Stimulated activated CD4-positive, alpha-beta T cell treated with anti-CD3 and anti-CD28 coated beads, TNF-alpha, amount 100 ng/mL, for 1 hour (primary cell): ENCODE results near the gene ATP5F1D.
"Not testable (repeated sequence)": the region's sequence is repeated elsewhere in the genome, so short reads cannot be mapped to it uniquely, and the experiment has no call there.

Experiments
- DNase-seq, 3 donors: peaks; one replicate each; pipeline ENCODE4 v3.0.0-alpha.2; 2020; ENCODE audit warnings: low read depth in 3 of 3, low spot score in 1 of 3

The ATP5F1D gene

DNA sequence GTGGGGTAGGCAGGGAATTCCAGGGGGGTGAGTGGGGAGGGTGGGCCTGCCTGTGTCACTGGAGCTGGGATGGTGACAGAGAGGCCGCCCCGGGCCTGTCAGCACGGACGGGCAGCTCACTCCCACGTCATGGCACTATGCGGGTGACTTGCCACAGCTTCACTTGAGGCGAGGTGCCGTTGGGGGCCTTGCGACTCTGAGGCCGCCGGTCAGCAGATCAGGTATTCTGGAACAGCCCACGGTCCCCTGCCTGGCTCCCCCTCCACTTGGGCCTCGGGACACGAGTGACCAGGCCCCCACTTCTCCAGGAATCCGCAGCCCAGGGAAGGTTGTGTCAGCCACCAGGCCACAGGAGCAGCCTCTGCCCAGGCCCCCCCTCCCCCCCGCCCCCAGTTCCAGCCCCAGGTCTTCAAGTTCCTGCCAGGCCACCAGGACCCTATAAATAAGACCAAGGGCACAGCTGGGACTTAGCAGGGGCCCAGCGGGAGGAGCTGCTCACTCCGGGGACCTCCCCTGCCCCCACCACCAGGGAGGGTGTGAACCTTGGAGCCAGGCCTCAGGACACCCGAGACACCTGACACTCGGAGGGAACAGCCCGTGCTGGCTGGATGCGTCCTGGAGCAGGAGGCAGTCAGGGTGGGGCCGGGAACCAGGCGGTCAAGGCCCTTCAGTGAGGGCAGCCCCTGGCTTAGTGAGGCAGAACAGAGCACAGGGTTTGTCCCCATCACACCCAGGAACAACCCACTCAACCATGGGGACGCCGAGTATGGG is 4.1 kb downstream of the ATP5F1D start:
- DNase-seq = no peak

DNA sequence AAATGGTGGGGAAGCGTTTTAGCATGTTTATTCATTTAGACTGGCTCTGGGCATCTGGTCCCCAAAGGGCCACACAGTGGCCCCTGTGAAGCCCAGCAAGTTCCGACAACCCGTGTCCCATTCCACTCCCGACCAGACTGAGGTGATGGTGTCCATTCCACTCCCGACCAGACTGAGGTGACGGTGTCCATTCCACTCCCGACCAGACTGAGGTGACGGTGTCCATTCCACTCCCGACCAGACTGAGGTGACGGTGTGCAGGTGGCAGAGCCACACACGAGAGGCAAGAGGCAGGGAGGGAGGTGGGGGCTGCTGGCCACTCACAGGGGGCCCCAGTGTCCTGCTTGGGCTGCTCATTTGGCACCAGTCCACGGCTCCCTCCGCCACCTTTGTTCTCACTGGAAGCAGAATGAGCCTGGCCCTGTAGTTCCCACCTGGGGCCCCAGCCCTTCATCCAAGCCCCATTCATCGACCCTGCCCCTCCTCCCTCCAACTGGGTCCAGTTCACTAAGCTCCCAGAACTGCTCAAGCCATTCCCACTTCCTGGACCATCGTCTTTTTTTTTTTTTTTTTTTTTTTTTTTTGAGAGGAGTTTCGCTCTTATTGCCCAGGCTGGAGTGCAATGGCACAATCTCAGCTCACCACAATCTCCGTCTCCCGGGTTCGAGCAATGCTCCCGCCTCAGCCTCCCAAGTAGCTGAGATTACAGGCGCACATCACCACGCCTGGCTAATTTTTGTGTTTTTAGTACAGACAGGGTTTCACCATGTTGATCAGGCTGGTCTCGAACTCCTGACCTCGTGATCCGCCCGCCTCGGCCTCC is 4.9 kb downstream of the ATP5F1D start:
- not testable (repeated sequence) for DNase-seq

DNA sequence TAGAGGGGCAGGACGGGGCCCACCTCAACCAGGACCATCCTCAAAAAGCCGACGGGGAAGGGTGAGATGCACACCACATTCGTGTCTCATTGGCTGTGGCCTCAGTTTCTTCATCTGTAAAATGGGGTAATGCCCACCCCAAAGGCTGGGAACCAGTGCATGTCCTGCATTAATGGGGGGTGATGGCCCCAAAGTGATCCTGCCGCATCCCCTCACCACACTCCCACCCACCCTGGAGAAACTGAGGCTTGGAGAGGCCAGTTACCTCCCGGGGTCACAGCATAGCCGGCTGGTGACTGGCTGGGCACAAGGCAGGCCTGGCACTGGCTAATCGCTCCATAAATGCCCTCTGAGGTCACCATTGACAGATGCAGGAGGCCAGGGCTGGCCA is 6.2 kb downstream of the ATP5F1D start:
- DNase-seq = no peak

DNA sequence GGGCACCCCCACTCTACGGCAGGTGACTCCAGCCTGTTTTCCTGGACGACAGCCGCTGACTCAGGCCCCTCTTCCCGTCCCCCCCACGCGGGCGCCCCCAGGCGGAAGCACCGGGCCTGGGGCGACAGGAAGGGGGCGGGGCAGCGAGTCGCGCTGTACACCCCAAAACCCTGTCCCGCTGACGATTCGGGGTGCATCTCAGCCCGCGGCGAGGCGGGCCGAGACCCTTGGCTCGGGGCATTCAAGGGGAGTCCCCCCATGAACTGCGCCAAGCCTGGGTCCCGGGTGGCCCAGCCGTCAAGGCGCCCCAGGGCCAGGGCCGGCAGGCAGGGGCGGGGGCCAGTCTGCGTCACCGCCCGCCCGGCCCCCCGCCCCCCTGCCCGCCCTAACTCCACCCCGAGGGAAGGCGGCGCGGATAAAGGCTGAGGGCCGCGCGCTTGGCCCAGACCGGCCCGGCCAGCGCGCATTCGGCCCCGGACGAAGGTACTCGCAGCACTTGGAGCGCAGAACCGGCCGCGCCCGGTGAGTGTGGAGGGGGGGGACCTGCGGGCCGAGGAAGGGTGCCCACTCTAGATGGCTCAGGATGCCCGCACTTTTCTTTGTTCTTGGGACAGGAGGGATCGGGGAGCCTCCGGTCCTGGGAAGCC is 6.7 kb downstream of the ATP5F1D start, which contains the start of gene MIDN:
Gene MIDN (plus strand): TSS at position 445 of the 647 bp plus-strand sequence. CDS start 1,714 bp downstream, outside the sequence.
- no peak for DNase-seq

DNA sequence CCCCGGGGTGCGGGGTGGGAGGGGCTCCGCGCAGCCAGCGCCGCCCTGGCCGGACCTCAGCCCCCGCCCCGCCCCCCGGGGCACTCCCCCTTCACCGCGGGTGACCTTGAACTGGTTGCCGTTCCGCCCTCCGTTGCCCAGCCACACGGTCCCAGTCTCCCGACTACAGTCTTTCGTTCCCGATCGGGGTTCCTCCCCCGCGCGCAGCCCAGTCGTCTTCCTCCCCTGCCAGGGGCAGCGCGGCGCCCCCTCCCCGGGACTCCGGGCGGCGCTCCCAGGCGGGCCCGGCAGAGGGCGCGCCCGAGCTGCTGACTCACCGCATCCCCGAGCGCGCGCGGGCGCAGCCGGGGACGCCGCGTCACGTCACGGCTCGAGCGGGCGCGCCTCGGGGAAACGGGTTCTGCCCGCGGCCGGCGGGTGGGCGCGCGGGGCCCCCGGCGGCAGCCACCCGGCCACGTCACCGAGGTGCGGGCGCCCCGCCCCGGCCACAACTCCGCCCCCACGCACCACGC is 7.3 kb downstream of the ATP5F1D start:
- peak; percentile 54 to 75 (median 72) for DNase-seq

DNA sequence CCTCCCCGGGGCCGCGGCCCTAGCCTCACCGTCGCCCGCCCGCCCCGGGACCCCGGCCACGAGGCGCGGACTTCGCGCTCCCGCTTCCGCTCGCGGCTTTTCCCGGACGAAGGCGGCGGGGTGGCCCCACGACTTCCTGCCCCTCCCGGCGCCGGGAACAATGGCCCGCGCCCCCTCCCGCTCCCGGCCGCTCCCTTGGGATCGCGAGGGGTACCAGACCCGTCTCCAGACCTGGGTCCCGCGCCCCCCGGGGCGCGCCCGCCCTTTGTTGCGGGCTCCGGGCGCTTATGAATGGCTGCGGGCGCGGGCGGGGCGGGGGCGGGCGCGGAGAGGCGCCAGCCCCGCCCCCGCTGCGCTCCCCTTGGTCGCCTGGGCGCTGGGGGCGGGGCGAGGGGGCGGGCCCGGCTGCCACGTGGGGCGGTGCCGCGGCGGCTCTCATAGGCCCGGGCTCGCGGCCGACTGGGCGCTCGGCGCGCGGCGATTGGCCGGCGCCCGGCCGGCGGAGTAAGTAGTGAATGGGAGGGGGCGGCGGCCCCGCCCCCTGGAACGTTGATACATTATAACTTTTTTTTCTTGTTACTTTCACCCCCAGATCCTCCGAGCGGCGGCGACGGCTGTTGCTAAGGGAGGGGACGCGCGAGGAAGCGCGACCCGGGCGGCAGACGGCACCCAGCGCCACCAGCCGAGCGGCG is 7.9 kb downstream of the ATP5F1D start:
- peak; percentile 91 to 94 (median 93) for DNase-seq

DNA sequence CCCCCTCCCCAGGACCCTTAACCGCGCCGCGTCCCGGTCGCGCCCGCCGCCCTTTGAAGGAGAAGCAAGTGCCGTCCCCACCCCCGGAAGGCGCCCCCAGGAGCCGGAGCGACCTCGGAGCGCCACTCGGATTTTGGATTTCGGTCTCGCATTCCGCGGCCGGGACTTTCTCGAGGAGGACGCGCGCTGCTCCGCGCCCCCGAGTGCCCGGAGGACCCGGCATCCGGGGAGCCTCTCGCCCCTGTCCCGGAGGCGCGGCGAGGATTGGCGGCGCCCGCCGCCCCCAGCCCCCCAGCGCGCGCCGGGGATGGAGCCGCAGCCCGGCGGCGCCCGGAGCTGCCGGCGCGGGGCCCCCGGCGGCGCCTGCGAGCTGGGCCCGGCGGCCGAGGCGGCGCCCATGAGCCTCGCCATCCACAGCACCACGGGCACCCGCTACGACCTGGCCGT is 8.5 kb downstream of the ATP5F1D start:
- DNase-seq = no peak

DNA sequence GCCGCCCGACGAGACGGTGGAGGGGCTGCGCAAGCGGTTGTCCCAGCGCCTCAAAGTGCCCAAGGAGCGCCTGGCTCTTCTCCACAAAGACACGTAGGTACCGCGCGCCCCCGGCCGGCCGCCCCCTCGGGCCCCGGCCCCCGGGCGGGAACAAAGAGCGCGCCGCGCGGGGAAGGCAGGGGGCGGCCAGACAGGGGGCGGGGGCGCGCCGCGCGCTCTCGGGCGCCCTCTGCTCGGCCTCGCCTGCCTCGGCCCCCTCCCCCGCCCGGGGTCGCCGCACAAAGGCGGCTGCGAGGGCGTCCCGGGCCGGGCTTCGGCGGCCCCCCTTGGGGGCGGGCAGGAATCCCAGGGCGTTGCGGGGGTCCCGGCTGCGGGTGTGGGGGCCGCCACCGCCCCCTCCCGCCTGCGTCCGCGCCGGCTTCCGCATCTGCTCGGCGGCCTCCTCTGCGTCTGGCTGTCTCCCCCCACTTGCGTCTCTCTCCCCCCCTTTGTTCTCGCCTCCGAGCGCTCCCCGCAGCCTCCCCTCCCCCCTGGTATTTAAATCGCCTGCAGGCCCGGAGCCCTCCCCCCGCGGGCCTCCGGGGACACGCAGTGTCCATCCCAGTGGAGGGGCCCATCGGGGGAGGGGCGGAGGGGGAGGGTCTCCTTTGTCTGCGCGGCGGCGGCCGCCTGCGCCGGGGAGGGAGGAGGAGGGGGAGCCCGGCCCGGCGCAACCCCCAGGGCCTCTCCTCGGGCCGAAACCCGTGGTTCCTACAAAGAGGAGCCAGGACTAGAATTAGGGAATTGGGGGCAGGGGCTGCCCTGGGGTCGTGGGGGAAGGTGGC is 9.1 kb downstream of the ATP5F1D start:
- DNase-seq = no peak

DNA sequence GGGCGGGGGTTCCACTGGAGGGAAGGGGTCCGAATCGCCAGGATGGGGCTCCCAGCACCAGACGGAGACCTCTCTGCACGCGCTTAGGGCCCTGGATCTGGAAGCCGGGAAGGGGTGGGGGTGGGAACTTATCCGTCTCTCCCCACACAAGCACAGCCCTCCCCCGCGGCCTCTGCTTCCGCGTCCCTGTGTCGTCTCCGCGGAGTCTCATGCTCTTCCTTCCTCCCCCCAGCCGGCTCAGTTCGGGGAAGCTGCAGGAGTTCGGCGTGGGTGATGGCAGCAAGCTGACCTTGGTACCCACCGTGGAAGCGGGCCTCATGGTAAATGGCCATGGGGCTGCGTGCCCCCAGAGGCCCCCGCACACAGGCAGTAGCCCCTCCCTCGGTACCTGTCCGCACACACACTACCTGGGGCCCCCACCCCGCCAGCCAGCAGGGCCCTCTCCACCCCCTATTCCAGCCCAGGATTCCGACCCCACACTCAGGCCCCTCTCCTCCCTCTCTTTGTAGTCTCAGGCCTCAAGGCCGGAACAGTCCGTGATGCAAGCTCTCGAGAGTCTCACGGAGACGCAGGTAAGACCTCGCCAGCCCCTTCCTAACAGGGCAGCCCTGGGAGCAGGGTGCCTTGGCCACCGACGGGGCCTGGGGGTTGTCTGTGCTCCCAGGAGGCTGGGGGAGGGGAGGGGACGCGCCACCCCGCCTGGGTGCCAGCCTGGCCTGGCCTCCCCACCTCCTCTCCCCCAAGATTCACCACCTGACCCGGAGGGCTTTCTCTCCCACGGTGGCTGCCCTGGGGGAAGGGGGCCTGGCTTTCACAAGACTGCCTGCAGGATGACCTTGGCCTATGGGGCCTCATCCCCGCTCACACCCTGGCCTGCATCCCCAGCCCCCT is 10.0 kb downstream of the ATP5F1D start:
- DNase-seq = no peak

DNA sequence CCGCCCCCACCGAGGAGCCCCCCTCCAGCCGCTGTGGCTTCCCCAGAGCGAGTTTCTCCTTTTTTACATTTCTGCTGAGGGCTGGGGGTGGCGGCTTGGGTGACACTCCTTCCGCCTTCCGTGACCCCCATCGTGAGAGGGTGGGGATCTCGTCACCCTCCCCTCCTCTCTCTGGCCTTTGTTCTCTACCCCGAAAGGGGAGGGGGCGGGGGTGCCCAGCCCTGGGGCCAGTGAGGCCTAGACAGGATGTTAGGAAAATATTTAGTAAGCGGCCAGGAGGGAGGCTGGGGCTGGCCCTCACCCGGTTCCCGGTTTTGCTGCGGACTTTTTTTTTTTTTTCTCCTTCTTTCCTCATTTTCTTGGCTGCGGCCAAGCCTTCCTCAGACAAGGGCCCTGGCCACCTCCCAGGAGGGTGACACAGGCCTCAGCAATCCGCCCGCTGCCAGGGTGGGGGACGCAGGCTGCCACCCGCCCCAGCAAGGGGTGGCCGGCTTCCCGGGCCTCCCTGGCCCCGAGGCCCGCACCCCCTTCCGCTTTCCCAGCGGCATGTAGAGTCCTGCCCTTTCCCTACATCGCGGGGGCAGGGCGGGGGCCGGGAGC is 10.8 kb downstream of the ATP5F1D start:
- DNase-seq = no peak

DNA sequence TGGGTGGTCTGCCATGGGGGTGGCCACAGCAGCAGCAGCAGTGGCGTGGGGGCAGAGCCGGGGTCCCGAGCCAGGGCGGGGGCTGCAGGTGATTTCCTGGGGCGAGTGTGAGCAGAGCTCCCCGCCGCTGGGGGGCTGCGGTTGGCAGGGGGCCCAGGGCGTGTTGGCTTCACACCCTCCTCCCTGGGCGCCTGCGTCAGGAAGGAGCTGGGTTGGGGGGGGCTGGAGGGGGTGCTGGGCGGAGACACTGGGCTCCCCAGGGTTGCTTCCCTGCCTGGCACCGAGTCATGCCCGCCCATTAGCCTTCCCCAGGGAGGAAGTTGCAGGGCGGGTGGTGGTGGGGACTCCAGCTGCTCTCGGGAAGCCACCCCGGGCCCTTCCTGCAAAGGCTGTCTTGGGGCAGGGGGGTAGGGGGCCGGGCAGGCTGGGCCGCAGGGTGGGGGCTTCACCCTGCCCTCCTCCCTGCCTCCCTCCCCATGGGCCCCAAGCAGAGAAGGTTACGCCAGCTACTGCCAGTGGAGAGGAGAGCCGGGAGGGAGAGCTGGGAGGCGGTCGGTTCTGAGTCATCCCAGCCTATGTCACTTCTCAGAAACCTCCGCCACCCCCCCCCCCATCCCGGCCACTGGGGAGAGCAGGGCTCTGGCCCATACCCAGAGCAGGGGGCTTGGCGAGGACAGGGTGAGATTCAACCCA is 11.4 kb downstream of the ATP5F1D start:
- peak in 1 of 3 donors; percentile 61 for DNase-seq

DNA sequence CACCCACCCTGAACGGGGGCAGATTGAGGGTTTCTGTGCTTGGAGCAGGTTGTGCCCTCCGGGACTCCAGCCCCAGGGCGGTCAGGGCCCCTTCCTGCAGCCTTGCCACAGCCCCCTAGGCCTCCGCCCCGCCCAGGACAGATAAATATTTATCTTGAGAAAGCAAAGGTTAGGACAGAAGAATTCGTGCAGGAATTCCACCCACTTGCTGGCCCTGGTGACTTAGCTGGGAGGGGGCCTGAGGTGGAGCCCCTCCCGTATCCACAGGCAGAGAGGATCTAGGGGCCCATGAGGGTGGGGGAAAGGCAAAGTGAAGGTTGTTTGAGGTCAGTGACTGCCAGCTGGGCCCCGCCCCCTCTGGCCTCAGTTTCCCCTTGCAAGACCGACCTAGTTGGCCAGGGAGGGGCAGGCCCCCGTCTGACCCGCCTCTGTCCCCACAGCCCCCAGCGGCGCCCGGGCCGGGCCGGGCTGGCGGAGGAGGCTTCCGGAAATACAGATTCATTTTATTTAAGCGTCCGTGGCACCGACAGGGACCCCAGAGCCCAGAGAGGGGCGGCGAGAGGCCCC is 12.0 kb downstream of the ATP5F1D start:
- no peak for DNase-seq

DNA sequence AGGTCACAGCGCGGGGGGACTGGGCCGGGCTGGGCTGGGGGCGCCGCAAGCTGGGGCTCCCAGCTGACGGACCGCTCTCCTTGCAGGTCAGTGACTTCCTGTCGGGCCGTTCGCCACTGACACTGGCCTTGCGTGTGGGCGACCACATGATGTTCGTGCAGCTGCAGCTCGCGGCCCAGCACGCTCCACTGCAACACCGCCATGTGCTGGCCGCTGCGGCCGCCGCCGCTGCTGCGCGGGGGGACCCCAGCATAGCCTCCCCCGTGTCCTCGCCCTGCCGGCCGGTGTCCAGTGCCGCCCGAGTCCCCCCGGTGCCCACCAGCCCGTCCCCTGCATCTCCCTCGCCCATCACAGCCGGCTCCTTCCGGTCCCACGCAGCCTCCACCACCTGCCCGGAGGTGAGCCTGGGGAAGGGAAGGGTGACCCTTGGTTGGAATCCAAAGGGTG is 12.6 kb downstream of the ATP5F1D start:
- no peak for DNase-seq

DNA sequence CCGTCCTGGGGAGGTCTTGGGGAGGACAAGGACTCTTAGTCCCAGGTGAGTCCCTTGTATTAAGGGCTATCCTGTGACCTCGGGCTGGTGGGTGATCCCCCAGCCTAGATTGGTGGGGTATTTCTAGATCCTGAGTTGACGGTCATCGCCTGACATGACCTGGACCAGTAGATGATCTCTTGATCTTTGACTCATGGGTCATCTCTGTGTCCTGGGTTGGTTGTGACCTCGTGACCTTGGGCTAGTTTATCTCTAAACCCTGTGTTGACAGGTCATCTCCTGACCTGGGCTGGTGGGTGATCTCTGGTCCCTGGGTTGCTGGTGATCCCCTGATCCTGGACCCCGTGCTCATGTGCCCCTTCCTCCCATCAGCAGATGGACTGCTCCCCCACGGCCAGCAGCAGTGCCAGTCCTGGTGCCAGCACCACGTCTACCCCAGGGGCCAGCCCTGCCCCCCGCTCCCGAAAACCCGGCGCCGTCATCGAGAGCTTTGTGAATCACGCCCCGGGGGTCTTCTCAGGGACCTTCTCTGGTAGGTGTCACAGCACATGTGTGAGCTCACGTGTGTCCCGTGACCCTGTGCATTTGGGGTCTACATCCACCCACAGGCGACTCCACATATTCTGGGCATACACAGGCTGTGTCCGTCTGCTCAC is 13.1 kb downstream of the ATP5F1D start:
- DNase-seq = no peak

DNA sequence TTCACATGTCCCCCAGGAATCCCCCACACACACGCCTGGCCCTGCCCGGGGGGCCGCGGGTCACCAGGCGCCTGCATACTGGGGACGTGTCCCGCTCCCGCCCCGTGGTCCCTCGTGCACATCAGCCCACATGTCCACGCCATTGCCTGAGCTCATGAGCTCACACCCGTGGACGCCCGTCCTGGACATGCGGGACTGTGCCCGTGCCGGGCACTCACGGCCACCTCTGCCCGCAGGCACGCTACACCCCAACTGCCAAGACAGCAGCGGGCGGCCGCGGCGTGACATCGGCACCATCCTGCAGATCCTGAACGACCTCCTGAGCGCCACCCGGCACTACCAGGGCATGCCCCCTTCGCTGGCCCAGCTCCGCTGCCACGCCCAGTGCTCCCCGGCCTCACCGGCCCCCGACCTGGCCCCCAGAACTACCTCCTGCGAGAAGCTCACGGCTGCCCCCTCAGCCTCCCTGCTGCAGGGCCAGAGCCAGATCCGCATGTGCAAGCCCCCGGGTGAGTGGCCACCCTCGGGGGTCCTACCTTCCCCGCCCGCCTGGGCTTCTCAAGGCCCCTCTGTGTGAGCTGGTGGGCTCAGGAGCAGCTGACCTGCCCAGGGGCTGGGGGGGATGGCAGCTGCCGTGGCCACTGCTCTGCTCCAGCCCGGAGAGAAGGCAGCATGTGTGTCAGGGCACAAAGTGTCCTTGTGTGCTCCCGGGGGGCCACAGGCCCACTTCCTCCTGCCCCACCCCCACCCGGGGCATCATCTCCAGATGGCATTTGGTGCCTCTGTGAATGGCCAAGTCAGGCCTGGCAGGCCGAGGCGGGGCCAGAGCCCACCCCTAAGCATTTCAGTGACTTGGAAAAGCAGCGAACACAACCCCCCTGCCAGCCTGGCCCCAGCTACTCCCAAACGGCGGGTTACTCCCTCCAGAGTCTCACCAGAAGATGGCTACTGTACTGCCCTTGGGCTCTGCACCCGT is 13.9 kb downstream of the ATP5F1D start:
- no peak for DNase-seq
